DND-41 (cell line): ENCODE data around the gene SKIDA1.

Experiments used
- EZH2 ChIP-seq: IDR thresholded peaks from 3 replicates; pipeline ENCODE4 v1.6.1; 2012; ENCODE audit warnings: borderline replicate concordance, low read depth, mild to moderate bottlenecking, moderate library complexity, low read length, inconsistent platforms; ENCODE audit not compliant: severe bottlenecking
- TF ChIP-seq, protein P1 (sequence below): IDR thresholded peaks from 2 replicates; pipeline ENCODE4 v1.5.1; 2012; ENCODE audit warnings: borderline replicate concordance, low read length, moderate library complexity, mild to moderate bottlenecking; ENCODE audit not compliant: poor library complexity, severe bottlenecking; ENCODE audit errors: extremely low read depth

DNA sequence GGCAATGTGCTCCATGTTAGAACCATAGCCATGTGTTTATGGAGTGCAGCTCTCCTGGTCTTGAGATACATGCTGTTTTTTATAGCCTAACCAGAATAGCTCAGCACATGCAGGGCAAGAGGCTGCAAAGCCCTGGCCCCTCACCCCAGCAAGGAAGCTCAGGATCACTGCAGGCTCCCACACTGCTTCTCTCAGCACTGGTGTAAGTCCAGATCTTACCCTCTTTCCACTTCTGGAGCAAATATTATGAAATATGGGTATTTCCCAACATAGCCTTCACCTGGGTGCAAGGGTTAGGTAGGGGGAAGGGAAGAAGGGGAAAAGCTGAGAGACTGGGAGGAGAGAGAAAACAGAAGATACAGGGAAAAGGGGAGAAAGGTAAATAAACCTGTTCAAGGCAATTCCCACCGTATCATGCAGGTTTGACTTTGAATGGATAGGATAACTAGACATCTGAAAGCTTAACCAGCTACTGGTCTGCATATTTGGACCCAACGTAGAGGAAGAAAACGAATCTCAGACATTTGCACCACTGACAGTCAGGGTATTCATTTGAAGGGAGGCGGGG lies 19.7 kb downstream of the SKIDA1 start:
- TF ChIP-seq, protein P1, sequence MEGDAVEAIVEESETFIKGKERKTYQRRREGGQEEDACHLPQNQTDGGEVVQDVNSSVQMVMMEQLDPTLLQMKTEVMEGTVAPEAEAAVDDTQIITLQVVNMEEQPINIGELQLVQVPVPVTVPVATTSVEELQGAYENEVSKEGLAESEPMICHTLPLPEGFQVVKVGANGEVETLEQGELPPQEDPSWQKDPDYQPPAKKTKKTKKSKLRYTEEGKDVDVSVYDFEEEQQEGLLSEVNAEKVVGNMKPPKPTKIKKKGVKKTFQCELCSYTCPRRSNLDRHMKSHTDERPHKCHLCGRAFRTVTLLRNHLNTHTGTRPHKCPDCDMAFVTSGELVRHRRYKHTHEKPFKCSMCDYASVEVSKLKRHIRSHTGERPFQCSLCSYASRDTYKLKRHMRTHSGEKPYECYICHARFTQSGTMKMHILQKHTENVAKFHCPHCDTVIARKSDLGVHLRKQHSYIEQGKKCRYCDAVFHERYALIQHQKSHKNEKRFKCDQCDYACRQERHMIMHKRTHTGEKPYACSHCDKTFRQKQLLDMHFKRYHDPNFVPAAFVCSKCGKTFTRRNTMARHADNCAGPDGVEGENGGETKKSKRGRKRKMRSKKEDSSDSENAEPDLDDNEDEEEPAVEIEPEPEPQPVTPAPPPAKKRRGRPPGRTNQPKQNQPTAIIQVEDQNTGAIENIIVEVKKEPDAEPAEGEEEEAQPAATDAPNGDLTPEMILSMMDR, result no peak
- no peak for TF ChIP-seq EZH2
